GM10266 (cell line): ENCODE results near the gene RCHY1.

Source experiments
- DNase-seq: peaks from one replicate; pipeline ENCODE4 v3.0.0; 2012; ENCODE audit errors: extremely low spot score
- CTCF ChIP-seq: IDR thresholded peaks from 2 replicates; pipeline ENCODE4 v1.5.1; 2012; ENCODE audit warnings: mild to moderate bottlenecking, low read depth; ENCODE audit not compliant: control insufficient read depth, insufficient read depth; ENCODE audit errors: missing control alignments

The RCHY1 gene

GRCh38 chr4:75470738-75471137 lies 43.5 kb downstream of the RCHY1 start:
- DNase-seq, result no peak
- no peak for TF ChIP-seq CTCF

GRCh38 chr4:75469896-75470295 lies 44.3 kb downstream of the RCHY1 start:
- no peak for TF ChIP-seq CTCF
- DNase-seq, result no peak

- no peak for TF ChIP-seq CTCF
- no peak for DNase-seq
These were observed 56.8 kb downstream of the RCHY1 start for GRCh38 chr4:75457365-75457764.

- TF ChIP-seq CTCF, result no peak
- DNase-seq, result no peak
These were observed 80.1 kb downstream of the RCHY1 start for GRCh38 chr4:75434105-75434504.

GRCh38 chr4:75432683-75433082 lies 81.5 kb downstream of the RCHY1 start:
- DNase-seq, result no peak
- peak; percentile 11 for TF ChIP-seq CTCF

- TF ChIP-seq CTCF, result no peak
- no peak for DNase-seq
These were observed 85.0 kb downstream of the RCHY1 start for GRCh38 chr4:75429208-75429607.
